ENCODE data around the gene STON2.

Gene STON2

DNA sequence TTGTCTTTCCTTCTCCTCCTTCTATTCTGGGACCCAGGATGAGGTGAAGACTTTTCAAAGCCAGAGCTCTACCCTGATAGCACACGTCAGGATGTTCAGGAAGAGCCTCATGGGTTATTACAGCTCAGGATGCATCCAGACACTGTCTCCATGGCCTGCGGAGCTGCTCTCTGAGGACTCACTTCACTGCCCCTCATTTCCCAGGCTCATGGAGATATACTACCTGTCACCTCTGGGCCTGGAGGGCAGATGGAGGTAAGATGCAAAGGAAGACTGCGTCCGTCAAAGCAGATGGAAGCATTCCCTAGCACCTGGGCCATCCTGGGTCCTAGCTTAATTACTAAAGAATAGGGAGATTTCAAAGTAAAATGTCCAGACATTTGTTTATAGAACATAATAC lies 32.6 kb downstream of the STON2 start:
- DNase-seq: no peak

DNA sequence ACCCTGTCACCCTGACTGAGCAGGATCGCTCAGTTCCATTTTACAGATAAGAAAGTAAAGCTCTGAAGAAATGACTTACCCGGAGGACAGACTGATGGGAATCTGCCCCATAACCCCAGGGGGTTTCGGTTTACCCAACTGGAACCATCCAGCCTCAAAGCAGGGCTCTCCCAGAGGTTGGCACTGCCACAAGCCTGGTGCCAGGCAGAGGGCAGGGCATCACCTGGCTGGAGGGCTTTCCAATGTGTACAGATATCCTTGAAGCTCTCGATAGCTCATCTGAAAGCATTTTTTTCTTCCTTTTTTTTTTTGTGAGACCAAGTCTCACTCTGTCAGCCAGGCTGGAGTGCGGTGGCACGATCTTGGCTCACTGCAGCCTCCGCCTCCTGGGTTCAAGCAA lies 33.2 kb downstream of the STON2 start:
- no peak for DNase-seq

DNA sequence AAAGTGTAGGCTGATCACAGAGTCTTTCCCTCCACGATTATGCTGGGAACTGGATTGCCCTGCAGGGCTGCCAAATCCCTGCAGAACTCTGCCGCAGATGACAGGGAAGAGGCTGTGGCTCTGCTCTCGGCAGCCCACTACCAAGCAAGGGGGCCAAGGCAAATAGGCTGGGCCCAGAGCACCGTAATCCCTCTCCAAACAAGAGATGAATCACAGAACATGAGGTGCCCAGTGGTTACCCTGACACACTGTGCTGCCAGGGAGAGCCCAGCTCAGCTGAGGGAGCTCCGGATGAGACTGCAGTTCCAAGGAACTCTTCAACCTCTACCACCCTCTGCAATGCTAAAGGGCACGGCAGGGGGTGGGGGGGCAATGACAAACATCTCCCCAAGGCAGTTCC lies 33.9 kb downstream of the STON2 start:
- DNase-seq: no peak

DNA sequence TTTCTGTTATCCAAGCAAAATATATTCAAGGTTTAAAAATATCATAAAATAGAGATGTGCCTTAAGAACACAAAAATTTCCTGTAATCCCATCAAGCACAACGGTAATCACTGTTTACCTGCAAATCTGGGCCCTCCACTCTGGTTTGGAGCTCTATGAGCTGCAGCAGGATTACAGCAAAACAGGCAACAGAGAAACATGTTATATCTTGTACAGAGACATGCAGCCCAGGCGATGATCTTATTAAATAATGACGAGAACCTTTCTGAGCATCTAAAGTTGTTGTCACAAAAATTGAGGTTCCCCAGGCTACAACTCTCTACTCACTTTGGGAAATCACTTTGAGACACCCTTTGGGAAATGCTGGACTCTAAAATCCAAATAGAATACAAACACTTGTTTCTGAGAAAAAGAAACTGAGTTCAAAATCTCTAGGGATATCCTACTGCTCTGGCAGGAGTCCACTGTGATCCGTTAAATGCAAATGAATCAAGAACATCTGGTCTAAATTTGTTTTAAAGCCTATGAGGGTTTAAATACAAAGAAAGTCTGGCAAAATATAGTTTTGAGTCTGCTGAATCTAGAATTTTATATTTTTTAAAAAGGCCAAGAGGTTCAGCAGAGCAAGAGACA lies 36.3 kb downstream of the STON2 start:
- DNase-seq: no peak

DNA sequence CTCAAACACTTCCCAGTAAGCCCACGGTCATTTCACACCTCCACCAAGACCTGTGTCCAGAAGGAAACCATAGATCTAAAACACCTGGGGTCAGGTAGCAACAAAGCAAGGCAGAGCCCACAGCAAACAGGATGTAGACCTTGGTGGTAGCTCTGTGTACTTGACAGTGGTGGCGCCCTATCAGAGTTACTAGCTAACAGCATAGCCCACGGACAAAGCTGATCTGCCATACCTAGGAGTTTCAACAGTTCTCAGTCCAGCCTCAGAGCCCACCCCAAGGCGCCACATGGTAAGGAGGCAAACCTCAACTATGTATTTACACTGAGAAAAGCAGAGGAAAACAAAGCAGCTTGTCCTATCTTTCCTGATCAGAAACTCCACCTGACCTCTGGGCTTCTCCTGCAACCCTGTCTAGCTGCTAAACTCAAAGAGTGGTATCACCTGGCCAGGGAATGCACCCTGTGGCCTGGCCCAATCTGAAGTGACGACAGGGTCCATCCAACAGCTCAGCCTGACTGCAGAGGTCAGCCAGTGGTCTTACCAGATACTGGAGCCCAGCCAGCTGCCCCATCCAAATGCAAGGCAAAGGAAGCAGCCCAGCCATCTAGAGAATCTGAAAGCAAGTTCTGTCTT lies 46.3 kb downstream of the STON2 start:
- DNase-seq: no peak

DNA sequence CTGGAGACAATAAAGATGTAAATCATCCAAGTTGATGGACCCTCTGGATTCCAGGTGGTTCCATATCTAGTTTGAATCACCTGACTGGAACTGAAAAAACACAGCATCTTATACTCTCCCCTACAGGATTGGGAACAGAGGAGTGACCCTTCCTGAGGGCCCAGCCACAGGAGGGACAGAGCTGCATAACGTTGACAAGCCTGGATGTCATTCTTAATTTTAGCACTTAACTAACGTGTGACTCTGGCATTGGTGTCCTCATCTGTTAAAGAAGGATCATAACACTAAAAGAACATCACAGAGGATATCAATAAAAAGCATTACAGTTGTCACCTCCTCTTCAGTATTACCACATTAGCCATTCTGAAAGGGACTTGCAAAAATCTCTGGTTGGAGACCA lies 47.7 kb downstream of the STON2 start:
- no peak for DNase-seq

DNA sequence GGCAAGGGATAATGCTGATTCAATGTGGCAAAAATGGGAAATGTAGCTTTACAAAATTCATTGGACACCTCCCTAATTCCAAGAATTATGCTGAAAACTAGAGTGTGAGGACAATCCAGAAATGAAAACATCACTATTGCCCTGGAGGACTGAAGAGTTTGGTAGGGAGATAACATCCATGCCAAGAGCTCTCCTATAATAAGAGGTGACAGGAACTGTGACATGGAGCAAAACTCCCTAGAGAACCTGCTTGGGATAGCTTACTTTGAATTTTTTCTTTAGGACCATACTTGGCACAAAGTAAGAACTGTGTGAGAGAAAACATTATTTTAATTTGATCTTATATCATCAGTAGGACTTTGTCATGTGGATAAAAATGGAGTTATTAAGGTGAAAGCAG lies 48.9 kb downstream of the STON2 start:
- DNase-seq: no peak

DNA sequence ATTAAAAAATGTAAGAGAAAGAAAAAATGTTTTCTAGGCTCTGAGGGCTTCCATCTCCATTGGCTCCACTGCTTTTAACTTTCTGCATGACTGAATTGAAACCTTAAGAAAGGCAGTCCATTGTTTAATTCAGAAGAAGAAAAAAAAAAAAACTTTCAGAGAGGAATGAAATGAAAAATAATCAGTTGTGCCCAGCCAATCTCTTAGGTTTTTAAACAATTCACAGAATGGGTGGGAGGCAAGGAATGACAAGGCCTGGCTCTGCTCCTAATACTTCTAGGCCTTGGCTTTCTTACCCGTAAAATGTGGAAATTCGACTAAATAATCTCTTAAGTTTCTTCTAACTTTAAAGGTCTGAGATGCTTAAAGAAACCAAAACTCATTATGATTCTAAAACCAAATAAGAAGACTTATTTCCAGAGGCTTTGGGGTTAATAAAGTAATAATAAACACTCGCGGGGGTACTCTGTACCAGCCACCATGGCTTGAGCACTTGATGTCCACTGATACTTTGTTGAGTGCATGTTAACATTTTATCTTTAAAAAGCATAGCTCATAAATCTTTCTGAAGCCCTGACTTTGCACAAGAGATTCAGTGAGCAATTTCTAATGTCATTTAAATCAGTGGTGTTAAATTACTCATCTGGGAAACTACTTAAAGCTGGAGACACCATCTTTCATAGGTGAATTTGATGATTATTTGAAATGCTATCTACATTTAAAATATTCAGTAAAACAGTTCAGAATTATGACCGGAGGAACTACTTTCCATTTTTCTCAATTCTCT lies 49.6 kb downstream of the STON2 start:
- DNase-seq: no peak

DNA sequence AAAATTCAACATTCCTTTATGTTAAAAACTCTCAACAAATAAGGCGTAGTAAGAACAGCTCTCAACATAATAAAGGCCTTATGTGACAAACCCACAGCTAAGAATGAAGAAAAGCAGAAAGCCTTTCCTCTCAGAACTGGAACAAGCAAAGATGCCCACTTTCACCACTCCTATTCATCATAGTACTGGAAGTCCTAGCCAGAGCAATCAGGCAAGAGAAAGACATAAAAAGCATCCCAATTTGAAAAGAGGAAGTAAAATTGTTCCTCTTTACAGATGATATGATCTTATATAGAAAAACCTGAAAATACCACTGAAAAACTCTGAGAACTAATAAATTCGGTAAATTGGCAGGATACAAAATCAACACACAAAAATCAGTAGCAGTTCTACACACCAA lies 52.1 kb downstream of the STON2 start:
- no peak for DNase-seq

DNA sequence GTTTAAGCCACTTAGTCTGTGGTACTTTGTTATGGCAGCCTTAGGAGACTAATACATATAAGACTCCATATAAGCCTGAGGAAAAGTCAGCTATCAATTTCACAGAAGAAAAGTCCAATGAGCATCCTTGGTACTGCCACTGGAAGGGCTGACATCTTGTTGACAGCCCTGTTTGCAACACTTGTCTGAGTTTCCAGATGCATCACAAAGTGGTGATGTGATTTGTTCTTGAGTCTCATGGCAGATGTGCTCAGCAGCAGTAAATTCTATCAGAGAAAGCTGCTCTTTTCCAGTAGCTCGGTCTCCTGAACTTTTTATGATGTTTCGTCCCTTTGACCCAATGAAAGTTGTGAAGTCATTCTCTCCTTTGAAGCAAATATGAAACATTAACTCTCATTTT lies 54.3 kb downstream of the STON2 start:
- no peak for DNase-seq

DNA sequence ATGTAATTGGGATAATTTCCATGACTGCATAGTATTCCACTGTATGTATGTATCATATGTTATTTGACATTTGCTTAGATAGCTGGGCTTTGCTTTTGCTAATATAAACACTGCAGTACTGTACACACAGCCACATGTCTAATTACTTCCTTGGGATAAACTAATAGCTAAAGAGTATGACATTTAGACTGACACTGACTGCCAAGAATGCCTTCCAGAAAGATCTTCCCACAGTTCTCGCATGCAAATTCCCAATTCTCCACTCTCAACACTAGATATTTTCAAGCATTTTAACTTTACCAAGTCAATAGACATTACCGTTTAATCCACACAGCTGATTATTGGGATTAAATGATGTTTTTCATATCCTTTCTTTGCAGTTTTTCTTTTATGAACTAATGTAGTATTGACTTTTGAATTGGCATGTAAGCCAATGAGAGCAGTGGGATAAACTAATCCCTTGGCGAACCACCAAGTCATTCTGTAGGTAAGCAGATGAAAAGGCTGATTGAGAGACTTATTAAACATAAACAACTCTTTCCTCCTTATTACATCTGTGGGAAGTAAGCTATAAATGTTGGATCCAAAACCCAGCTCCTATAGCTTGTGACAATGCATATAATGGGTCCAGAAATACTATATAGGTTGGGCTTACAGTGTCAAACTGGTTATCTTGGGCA lies 55.5 kb downstream of the STON2 start:
- no peak for DNase-seq

DNA sequence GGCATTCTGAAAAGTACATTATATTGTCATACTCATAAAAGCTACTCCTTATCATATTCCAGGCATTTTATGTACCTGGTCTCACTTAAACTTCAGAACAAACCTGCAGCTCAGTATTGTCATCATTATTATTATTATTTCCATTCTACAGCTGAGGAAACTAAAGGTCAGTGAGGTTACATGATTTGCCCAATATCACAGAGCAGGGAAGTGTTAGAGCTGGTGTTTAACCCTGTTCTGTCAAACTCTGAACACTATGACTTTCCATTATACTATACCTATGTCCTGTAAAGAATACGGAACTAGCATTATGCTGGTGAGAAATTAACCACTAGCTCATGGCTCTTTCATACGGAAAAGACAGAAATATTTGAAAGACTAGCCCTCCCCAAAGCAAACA lies 56.4 kb downstream of the STON2 start:
- DNase-seq: no peak

DNA sequence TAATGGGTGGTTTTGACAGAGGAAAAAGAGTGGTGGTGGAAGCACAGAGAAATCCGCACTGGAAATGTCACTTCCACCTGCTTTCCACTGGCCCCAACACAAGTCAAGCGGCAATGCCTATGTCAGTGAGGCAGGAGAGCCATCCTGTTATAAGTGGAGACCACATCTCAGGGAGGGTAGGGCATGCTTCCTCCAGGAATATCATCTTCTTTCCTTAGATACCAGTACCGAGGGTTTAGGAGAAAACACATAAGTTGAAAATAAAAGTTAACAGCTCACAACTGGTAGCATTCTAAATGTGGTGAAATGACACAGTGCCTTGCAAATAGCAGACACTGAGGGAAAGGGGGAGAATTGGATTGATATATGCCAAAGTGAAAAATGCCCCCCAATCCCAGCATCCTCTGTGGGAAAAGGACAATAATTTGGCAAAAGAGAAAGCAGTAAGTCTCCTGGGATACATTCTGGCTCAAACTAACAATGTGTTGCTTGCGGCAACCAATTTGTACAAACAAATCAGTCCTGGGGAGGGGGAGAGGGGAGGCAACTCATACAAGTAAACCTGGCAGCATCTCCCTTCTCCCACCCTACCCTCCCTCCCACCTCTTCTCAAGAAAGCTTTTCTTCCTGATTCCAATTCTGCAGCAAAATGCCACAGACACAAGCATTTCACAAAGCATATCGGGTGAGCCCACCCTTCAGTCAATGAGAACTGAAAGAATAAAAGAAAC lies 57.1 kb downstream of the STON2 start:
- no peak for DNase-seq

DNA sequence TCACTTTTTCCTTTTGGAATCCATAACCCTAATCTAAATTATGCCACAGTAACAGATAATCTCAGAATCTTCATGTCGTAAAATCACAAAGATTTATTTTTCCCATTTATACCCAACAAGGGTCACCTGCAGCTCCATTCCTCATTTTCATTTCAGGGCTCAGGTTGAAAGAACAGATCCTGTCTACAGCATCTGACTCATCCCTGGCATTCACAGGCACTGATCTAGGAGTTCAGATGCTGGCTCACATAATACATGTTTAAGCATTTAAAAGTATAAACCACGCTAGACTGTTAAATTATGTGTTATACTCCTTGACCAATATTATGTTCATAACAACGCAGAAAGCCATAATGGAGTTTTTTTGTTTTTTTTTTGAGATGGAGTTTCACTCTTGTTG lies 58.3 kb downstream of the STON2 start:
- no peak for DNase-seq

DNA sequence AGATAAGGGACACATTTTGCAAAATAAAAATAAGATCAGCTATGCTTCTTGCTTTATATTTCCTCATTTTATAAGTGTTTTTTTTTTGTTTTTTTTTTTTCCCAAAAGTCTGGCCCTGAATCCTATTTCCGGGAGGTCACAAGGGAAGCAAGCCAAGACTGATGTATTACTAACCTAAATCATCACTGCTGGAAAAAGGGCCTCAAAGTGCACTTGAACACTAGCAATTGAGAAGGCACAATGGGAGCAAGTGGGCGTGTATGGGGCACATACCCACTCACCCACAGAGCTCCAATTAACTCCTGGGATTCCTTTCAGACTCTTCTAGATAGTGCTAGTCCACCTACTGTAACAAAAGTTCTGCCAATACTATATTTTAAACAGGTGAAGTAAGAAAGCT lies 58.8 kb downstream of the STON2 start:
- DNase-seq: no peak

DNA sequence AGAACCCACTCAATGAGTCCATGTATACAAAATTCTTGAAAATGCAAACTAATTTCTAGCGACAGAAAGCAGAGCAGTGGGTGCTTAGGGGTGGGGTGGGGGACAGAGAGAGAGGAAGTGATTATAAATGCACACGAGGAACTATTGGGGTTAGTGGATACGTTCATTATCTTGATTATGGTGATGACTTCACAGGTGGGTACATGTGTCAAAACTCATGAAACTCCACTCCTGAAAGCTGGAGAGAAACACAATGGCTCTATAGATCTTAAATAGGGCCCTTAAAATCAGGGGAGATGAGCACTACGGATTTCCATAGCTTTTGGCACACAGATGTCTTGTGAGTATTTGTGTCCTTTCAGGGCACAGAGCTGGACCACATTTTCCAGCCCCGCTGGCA lies 59.9 kb downstream of the STON2 start:
- DNase-seq: no peak

DNA sequence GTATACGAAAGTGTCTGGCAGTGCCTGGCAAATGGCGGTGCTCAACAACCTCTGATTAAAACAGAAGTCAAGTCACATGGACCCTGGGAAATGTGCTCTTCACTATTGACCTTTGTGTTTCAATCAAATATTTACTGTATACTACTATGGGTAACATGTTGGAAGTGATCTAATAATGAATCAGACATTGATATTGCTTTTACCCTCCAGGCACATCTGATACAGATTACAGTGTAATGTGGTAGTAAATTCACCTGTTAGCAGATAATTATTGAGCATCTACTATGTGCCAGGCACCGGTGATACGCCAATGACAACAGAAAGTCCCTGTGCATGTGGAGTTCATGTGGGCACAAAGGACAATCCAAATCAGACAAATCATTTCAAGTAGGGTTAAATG lies 63.1 kb downstream of the STON2 start:
- no peak for DNase-seq

DNA sequence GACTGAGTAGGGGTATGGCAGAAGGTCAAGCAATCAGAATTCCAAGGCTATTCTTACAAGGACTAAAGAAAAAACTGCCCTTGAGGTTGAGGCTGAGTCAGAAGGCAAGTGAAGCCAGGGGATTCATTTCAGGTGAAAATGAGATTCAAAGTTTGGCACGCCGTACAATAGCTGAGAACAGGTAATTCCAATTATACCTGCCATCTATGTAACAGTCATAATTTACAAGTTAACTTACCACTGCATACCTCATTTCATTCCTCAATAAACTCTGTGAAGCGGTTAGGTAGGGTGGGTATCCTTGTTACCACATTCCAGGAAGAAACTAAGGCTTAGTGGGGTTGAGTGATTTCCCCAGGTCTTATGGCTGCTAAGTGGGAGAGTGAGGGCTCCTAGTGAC lies 64.1 kb downstream of the STON2 start:
- DNase-seq: no peak

DNA sequence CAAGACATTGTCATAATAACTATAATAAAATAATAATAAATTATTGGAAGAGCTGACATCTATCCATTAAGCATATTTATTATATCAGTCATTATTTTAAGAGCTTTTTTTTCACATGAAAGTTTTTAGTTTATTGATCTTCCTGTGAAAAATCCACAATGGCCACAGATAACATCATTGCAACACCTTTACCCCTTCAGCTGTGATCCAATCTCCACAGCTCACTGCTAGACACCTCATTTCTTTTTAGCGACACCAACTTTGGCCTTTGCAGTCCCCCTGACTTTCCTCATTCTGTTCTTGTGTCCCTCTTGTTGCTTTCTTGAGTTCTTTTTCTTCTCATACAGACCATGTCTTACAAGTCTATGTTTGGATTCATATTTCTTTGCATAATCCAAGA lies 67.4 kb downstream of the STON2 start:
- no peak for DNase-seq

DNA sequence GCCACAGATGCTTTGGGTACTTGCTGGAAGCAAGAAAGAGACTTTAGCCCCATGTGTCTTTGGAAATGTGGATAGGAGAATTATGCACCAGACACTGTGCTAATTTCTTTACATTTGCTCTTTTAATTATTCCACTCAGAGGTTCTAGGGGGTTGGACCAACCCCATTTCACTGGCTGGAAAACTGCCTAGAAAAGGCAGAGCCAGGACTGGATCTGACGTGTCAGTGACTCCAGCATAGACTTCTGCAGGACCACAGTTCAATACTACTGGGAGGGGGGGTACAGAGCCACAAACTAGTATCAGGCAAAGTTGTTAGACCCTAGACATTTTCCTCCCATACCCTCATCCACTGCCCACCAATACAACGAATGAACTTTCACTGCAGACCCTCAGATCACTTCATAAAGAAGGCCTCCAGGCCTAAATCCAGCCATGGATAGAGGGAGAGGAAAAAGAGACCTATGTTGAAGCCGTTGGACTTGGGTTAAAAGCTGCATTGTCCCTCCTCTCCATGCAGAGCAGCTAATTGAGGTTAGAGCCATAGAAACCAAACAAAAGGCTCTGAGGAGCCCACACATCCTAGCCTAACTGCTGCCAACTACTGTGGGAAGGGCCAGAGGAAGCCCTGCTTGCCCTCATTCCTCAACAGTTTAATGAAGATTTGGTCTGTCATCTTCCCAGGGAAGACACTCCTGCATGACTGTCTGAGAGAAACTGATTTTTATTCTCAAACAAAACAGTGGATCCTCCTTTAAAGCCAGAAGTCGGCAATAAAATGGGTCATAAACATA lies 68.7 kb downstream of the STON2 start:
- DNase-seq: no peak

DNA sequence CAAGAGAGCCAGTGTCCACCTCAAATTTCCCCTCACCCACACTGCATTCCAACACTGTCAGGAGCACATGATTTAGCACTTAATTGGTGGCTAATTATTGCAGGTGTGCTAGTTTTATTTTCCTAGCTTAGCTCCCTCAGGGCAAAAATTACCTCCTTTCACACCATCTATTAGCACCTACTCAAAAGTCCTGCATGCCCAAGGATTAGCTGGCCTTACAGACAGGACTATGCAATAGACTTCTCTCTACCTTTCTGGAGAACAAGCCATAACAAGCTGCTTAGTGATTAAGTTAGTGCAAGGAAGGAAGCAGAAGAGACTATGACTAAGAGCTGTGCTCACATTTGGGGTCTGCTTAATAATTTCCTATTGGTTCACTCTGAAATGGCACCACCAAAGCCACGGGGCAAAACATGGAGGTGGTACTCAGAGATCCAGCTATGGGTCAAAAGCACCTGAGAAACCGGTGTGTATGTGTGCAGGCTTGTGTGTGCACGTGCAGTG lies 69.5 kb downstream of the STON2 start:
- DNase-seq: no peak
